NCI-H187 treated with DMSO at 0.1 percent for 48 hours (cell line): ENCODE data around the gene COL11A1.
"Not testable (repeated sequence)": the region's sequence is repeated elsewhere in the genome, so short reads cannot be mapped to it uniquely, and the experiment has no call there.

Source experiments
- DNase-seq: peaks from one replicate; lab custom pipeline; 2025; lab: John Stamatoyannopoulos, UW

The COL11A1 gene

DNA sequence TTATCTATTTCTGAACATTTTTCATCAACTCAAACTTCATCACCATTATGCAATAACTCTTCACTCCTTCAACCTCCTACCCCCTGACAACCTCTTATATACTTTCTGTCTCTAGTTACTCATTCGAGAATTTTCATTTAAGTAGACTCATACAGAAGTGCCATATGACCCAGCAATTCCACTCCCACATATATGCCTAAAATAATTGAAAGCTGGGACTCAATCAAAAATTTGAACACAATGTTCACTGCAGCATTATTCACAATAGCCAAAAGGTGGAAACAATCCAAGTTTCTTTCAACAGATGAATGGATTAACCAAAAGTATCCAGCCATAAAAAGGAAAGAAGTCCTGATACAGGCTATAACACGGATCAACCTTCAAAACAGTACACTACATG, 24.1 kb downstream of the COL11A1 start:
- no peak for DNase-seq

DNA sequence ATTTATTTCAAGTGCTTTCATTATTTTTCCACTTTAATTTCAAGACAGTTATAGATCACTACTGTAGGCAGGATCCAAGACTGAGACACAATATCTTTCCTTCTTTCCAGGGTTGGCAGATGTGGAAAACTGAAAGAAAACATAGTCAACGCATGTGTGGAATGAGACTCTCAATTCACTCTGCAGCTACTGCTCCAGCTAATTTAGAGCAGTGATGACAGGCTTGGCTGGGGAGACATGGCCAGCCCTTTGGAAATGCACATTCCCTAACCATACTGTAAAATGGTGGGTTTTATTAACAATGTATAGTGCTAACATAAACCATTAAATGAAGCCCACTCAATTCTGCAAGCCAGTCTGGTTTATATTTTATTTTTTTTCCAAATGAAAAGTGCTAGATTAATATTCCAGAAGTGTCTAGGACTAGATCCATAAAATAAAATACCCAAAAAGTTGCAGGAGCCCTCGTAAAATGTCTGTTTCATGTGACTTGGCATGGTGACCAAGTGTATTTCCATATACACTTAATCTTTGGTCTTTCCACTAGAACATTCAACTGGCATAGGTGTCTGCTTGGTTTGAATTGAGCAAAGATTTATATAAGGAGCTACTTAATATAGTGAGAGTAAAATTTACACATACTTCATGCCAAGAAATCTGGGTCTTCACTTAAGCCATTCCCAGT, 32.9 kb downstream of the COL11A1 start:
- no peak for DNase-seq

DNA sequence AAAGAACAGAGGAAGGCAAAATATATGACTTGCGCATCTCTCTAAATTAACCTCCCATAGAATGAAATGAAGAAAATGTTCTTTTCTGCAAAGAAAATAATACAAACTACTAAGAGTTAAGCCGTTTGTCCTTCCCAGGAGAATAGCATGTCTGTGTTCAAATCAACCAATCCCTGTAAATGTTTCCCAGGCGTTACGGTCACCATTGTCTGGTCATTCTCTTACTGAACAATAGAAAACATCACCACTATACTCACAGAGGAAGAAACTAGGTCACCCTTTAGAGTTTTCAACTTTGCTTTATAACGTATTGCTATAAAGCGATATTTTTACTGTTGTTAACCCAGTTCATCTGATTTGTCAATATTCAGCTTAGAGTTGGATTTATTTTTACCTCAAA, 34.1 kb downstream of the COL11A1 start:
- DNase-seq = no peak

DNA sequence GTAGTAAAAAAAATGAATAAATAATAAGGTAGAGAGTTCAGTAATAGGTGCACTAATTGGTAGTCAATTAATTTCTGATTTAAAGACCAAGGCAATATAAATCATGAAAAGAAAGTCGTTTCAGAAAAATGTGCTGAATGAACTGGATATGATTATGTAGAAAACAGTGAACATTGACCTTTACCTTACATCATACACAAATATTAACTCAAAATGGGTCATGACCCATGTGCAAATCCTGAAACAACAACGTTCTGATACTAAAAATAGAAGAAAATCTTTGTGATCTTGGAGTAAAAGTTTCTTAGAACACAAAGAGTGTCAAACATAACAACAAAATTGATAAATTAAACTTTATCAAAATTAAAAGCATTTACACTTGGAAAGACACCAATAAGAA, 39.1 kb downstream of the COL11A1 start:
- DNase-seq = no peak

DNA sequence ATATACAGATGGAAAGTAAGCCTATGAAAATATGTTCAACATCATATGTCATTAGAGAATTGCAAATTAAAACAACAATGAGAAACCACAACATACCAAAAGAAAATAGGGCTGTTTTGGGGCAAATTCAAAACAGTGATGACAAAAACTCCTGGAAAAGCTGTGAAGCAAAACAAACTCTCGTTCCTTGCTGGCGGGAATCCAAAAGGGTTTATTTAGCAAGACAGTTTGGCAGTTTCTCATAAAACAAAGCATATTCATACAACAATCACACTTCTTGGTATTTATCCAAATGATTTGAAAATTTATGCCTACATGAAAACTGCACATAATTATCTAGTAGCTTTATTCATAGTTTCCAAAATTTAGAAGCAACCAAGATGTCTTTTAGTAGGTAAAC, 44.4 kb downstream of the COL11A1 start:
- DNase-seq = no peak

GRCh38 chr1:103058391-103058790, 49.9 kb downstream of the COL11A1 start:
- DNase-seq = no peak

DNA sequence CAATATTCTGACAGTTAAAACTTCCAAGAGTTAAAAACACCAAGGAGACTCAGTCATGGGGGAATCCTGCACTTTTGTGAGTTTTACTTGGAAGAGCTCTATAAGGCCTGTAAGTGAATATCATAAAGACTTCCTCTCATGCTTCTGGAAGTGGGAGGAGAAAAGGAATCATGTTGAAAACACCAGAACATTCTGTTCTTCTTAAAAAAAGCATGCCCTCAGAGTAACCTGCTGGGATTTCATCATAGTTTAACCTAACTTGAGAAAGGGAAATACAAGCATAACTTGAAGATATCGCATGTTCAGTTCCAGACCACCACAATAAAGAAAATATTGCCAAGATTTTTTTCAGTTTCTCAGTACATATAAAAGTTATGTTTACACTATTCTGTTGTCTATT, 51.9 kb downstream of the COL11A1 start:
- no peak for DNase-seq

GRCh38 chr1:103028110-103028509, 80.2 kb downstream of the COL11A1 start:
- not testable (repeated sequence) for DNase-seq

DNA sequence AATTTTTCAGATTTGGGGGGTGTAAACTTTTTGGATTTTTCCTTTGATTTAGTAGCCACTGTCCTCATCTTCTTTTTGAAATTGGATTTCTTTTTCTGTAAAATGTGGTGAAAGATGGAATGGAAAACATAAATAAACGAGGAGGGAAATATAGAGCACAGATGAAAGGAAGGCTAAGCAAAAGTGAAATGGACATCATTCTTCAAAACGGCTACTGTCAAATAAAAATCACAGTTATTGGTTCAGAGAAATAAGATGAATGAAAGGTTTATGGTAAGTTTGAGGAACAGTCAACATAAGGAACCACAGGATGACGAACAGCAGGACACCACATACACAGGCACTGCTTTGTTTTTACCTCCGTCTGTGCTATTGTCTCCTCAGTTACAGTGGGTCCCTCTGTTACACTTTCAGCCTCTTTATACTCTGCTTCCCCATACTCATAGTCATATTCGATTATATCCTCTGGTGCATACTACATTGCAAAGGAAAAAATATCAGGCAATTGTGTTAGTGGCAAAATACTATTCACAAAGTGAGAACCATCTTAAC, 82.4 kb downstream of the COL11A1 start:
- DNase-seq = no peak

GRCh38 chr1:103024051-103024450, 84.3 kb downstream of the COL11A1 start:
- no peak for DNase-seq

GRCh38 chr1:103002005-103002404, 106.3 kb downstream of the COL11A1 start:
- DNase-seq = no peak

- DNase-seq = no peak
Measured at GRCh38 chr1:102978874-102979273, 129.4 kb downstream of the COL11A1 start.

- DNase-seq = no peak
Measured at GRCh38 chr1:102977292-102977691, 131.0 kb downstream of the COL11A1 start.

DNA sequence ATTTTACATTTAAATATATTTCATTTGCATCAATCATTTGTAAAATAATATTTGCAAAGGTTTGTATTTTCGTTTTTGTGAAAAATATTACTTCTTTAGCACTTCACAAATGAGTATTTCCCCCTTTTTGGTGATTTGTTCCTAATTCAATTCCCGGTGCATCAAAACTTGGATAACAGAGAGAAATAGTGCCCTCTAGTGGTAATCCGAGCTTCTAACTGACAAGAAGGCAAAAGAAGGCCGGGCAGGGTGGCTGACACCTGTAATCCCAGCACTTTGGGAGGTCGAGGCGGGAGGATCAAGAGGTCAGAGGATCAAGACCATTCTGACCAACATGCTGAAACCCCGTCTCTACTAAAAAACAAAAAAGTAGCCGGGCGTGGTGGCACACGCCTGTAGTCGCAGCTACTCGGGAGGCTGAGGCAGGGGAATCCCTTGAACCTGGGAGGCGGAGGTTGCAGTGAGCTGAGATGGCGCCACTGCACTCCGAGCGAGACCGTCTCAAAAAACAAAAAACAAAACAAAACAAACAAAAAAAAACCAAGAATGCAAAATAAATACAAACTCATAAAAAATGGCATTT, 137.7 kb downstream of the COL11A1 start:
- DNase-seq = no peak

DNA sequence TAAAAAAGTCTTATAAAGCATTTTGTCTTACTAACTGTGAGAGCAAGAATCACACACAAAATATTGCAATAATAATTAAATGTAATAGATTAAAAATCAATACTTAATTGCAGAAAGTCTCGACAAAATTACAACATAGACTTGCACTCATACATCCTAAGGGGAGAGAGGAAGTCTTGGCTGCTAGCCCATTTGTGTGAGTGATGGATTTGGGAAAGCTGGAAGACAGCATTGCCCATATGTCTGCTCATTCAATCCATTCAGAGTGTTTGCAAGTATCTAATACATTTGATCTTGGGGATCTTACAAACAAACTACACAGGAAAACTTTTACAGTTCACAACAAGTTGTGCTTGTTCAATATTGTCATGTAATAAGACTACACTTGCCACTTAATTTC, 140.5 kb downstream of the COL11A1 start:
- DNase-seq = no peak

DNA sequence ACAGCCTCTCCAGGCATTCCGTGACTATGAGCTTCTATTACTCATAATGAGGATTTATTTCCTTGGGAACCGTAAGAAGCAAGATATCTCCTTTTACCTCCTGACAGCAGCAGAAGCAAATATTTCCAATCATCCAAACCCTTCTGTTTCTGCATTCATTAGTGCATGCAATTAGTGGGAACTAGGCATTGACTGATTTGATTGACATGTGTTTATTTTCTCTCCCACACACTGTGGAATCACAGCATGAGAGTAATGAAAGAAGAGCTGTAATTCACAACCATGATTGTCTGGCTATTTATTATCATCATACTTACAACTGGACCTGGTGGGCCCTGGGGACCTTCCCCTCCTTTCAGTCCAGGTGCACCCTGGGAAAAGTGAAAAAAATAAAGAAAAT, 146.8 kb downstream of the COL11A1 start:
- DNase-seq = no peak

DNA sequence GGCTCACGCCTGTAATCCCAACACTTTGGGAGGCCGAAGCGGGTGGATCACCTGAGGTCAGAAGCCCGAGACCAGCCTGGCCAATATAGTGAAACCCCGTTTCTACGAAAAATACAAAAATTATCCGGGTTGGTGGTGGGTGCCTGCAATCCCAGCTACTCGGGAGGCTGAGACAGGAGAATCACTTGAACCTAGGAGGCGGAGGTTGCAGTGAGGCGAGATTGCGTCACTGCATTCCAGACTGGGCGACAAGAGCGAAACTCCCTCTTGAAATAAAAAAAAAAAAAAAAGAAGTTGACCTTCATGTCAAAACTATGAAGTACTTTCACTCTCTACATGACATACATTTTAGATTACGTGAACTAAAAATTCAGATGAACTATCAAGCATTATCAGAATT, 153.7 kb downstream of the COL11A1 start:
- no peak for DNase-seq

DNA sequence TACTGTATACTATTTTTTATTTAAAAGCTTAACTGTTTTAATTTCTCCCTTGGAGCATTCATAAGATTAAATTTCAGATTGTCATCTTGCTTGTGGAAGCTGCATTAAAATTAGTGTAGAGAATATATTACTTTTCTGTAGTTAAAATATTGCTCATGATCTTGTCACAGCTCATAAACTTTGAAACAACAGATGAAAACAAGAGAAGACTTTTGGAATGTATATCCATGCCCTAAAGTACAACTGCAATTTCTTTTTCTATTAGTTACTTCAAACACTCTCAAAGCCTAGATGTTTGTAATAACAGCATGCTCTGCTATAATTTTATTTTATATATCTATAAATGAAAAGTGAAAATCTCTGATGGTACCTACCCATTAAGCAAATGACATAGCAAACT, 155.9 kb downstream of the COL11A1 start:
- DNase-seq = no peak

DNA sequence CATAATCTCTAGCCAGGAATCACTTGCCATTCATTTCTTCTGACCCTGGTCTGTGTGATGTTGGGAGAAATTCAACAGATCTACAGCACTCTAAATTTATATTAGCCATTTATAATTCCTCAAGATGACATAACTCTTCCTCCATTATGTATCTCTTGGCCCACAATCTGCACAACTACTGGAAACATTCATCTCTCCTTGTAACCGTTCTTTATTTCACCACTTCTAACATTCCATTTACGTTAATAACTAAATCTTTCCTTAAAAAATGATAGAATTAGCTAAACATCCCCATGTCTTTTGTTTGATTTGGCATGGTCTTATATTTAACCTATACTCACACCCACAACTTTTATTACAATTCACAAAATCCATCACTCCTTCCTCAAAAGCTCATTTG, 166.0 kb downstream of the COL11A1 start:
- no peak for DNase-seq

DNA sequence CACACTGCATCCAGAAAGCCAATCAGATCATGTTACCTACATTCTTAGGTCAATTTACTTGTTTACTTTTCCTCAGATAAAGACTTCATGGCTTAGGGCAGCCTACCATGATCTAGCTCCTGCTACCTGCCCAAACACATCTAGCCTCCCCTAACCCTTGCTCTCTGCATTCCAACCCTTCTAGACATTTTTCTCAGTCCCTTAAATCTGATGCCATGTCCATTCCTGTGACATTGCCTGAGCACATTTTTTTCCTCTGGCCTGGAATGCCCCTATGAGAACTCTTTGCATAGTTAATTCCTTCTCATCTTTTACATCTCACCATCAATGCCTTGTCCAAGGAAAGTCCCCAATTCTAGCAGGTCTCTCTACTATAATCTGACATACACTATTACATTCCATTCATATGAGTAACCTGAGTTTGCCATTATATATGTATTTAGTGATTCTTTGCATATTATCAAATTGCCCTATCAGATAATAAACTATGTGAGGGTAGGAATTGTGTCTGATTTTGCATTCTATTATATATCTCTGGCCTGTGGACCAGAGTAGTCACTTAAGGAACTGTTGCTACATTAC, 166.9 kb downstream of the COL11A1 start:
- DNase-seq = no peak

DNA sequence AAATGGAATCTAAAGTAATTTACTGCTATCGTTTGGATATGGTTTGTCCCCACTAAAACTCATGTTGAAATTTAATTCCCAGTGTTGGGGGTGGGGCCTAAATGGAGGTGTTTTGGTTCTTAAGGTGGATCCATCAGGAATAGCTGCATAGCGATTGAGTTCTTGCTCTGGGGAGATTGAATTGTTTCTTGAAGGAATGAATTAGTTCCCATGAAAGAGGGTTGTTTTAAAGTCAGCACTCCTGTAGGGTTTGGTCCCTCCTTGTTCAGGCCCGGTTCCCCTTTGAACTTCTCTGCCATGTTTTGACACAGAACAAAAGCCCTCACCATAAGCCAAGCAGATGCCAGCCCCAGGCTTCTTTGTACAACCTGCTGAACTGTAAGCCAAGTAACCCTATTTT, 170.9 kb downstream of the COL11A1 start:
- no peak for DNase-seq

GRCh38 chr1:102933362-102933761, 175.0 kb downstream of the COL11A1 start:
- not testable (repeated sequence) for DNase-seq

DNA sequence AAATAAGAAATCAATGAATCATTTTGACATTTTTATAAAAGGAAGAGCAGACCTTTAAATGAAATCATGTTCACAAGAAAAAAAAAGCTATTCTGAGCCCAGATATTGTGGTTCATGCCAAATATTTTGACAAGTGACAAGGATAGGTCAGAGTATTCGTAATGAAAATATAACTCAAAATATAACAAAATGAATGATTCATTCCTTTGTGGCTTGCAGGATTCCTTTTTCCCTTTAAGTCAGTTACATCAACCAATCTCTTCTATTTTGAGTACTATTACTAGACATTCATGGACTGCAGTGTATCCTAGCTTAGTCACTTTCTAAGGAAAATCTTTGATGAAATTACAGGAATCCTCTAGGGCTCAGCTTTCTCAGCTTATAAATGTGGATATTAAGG, 188.7 kb downstream of the COL11A1 start:
- DNase-seq = no peak

DNA sequence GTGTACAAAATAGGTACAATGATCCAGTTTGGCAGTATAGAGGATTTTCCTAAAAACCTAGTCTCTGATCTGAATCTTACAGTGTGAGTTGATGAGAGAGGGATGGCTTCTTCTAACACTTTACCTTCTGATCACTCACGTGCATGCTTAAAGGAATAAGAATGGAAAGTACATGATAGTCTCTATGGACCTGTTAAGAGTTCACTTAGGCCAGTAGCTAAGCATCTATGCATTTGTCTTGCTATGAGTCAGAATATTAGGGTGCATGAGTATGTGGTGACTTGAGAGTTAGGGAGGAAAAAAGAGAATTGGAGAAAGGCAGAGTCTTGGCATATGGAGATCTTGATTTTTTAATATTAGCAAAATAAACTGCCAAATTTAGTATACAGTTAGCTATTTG, 206.3 kb downstream of the COL11A1 start:
- no peak for DNase-seq
